ENCODE data around the gene PRR23A.

The PRR23A gene

DNA sequence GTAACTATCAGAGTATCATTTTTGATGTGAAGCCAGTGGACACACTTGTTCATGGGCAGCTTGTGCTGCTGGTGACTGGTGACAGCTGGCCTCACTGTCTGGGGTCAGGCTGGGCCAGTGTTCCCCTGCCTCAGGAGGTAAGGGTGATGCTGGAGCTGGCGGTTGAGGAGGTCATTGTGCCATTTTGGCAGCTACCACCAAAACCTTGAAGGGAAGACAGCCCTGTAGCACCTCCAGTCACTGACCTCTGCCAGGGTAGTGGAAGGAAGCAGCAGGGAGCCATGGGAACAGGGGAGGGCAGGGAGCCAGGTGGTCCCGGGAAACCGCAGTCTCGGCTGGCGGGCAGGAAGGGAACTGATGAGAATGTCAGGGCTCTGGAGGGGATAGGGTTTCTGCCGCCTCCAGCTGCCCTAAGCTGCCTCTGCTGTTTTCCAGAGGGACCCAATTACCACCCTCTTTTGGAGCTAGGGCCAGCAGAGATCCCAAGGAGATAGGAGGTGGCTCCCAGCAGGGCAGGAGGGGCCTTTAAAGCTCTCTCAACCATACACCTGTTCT, 34.2 kb downstream of the PRR23A start:
- no peak overlapping the region for H3K27ac ChIP-seq (ENCODE audit: low read depth, low read length, severe bottlenecking)
- no peaks in the 10 kb centered on the region for H3K9me3 ChIP-seq (ENCODE audit: control insufficient read depth, low read length)
- no peaks in the 10 kb centered on the region for H3K36me3 ChIP-seq (ENCODE audit: control insufficient read depth, insufficient read depth, low read length)
- no peaks in the 10 kb centered on the region for H3K4me1 ChIP-seq (ENCODE audit: control insufficient read depth, insufficient read depth, low read length, poor library complexity, severe bottlenecking)
- 82 to 92% methylated on average over 4 to 5 of the region's 6 CpGs for WGBS, 2 experiments (ENCODE audit: insufficient coverage in 2 of 2)
- H3K4me3 ChIP-seq (ENCODE audit: extremely low read depth, insufficient read depth, low read length, poor library complexity, severe bottlenecking): no peak overlapping the region

DNA sequence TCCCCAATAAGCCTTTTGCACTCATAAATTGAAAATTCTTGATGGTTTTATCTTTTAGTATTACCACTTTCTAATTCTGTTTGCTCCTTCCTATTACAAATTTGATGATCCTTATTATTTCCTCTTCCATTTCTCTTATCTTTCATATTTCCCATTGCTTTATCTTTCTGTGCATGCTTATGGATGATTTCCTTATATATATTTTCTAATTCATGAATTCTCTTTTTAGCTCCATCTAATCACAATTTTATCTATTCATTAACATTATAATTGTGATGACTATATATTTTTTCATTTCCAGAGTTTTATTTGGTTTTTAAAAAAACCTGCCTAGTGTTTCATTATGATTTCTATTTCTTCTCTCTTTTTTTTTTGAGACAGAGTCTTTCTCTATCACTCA, 41.1 kb downstream of the PRR23A start:
- Histone ChIP-seq H3K36me3 (ENCODE audit: control insufficient read depth, insufficient read depth, low read length) (no peaks in the 10 kb centered on the region), H3K4me1 (ENCODE audit: control insufficient read depth, insufficient read depth, low read length, poor library complexity, severe bottlenecking) (peaks cover 3% of the 10 kb centered on the region), H3K27ac (ENCODE audit: low read depth, low read length, severe bottlenecking) (no peak overlapping the region), H3K9me3 (ENCODE audit: control insufficient read depth, low read length) (peaks cover 4% of the 10 kb centered on the region), H3K4me3 (ENCODE audit: extremely low read depth, insufficient read depth, low read length, poor library complexity, severe bottlenecking) (no peak overlapping the region)

DNA sequence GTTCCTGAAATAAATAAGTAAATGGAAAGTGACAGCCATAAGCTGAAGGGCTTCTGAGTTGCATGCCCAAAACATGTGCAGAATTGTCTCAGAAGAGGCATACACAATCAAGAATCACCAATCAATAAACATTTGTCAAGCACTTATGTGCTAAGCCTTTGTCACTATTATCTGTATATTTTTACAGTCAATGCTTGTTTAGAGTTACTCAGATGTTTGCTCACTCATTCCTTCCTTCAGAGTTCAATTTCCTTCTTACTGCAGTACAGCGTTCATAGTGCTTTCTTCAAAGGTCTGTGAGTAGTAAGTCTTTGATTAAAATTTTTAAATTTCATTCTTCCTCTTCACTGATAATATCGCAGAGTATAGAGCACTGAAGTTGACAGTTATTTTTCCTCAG, 41.8 kb downstream of the PRR23A start:
- H3K27ac ChIP-seq (ENCODE audit: low read depth, low read length, severe bottlenecking): no peak overlapping the region
- peaks cover 4% of the 10 kb centered on the region for H3K9me3 ChIP-seq (ENCODE audit: control insufficient read depth, low read length)
- WGBS, 2 experiments (ENCODE audit: insufficient coverage in 2 of 2): no CpG with 5 or more reads among the region's 2 CpGs
- no peak overlapping the region for H3K4me3 ChIP-seq (ENCODE audit: extremely low read depth, insufficient read depth, low read length, poor library complexity, severe bottlenecking)
- H3K4me1 ChIP-seq (ENCODE audit: control insufficient read depth, insufficient read depth, low read length, poor library complexity, severe bottlenecking): peaks cover 3% of the 10 kb centered on the region
- H3K36me3 ChIP-seq (ENCODE audit: control insufficient read depth, insufficient read depth, low read length): no peaks in the 10 kb centered on the region

- H3K27ac ChIP-seq (ENCODE audit: low read depth, low read length, severe bottlenecking): no peak overlapping the region
- H3K4me1 ChIP-seq (ENCODE audit: control insufficient read depth, insufficient read depth, low read length, poor library complexity, severe bottlenecking): peaks cover 3% of the 10 kb centered on the region
- H3K9me3 ChIP-seq (ENCODE audit: control insufficient read depth, low read length): peaks cover 4% of the 10 kb centered on the region
- no peaks in the 10 kb centered on the region for H3K36me3 ChIP-seq (ENCODE audit: control insufficient read depth, insufficient read depth, low read length)
- H3K4me3 ChIP-seq (ENCODE audit: extremely low read depth, insufficient read depth, low read length, poor library complexity, severe bottlenecking): no peak overlapping the region
- 79 to 88% methylated on average over 7 to 8 of the region's 8 CpGs for WGBS, 2 experiments (ENCODE audit: insufficient coverage in 2 of 2)
Observed at GRCh38 chr3:138962854-138963560, 43.1 kb downstream of the PRR23A start.

GRCh38 chr3:138960417-138960852, 45.6 kb downstream of the PRR23A start:
- Histone ChIP-seq H3K4me3 (ENCODE audit: extremely low read depth, insufficient read depth, low read length, poor library complexity, severe bottlenecking) (no peak overlapping the region), H3K27ac (ENCODE audit: low read depth, low read length, severe bottlenecking) (no peak overlapping the region), H3K9me3 (ENCODE audit: control insufficient read depth, low read length) (peaks cover 4% of the 10 kb centered on the region), H3K36me3 (ENCODE audit: control insufficient read depth, insufficient read depth, low read length) (no peaks in the 10 kb centered on the region), H3K4me1 (ENCODE audit: control insufficient read depth, insufficient read depth, low read length, poor library complexity, severe bottlenecking) (peaks cover 3% of the 10 kb centered on the region)
- 89 to 94% methylated on average over 27 to 36 of the region's 36 CpGs for WGBS, 2 experiments (ENCODE audit: insufficient coverage in 2 of 2)
